Nephron progenitor cell (in vitro differentiated cells): ENCODE results near the gene PDZD2.
A peak's percentile ranks its signal among the peaks of the same experiment; 100 is the strongest.

ENCODE experiments used
- DNase-seq: peaks from one replicate; pipeline ENCODE4 v3.0.0; 2021
- H3K27ac Mint-ChIP-seq: 2 replicates; pipeline ENCODE4 v1.8.0; 2021; ENCODE audit warnings: mild to moderate bottlenecking, moderate library complexity, mixed read lengths
- H3K27me3 Mint-ChIP-seq: 2 replicates; pipeline ENCODE4 v1.8.0; 2021; ENCODE audit warnings: mild to moderate bottlenecking, low read depth, mixed read lengths; ENCODE audit not compliant: poor library complexity
- H3K36me3 Mint-ChIP-seq: 2 replicates; pipeline ENCODE4 v1.8.0; 2021; ENCODE audit warnings: low read depth, mixed read lengths
- H3K4me1 Mint-ChIP-seq: 2 replicates; pipeline ENCODE4 v1.8.0; 2021; ENCODE audit warnings: mixed read lengths
- H3K4me3 Mint-ChIP-seq: 2 replicates; pipeline ENCODE4 v1.8.0; 2021; ENCODE audit warnings: mild to moderate bottlenecking, moderate library complexity, mixed read lengths
- H3K9me3 Mint-ChIP-seq: 2 replicates; pipeline ENCODE4 v1.8.0; 2021; ENCODE audit warnings: mild to moderate bottlenecking, moderate library complexity, mixed read lengths
- CTCF ChIP-seq: fragments of 200-600 bp; sonication (generic); IDR thresholded peaks from 2 replicates; pipeline ENCODE4 v1.5.0; 2021; ENCODE audit warnings: antibody characterized with exemption

The PDZD2 gene

GRCh38 chr5:31692561-31693221 lies 53.8 kb downstream of the PDZD2 start:
- Mint-ChIP-seq H3K4me3 (no peak overlapping the region), H3K9me3 (no peaks in the 10 kb centered on the region), H3K27me3 (peaks cover 14% of the 10 kb centered on the region), H3K36me3 (no peaks in the 10 kb centered on the region), H3K27ac (peak overlapping the region; percentile 19), H3K4me1 (peaks cover 27% of the 10 kb centered on the region)
- TF ChIP-seq CTCF, result no peak
- DNase-seq, result no peak

GRCh38 chr5:31698673-31699072 lies 59.7 kb downstream of the PDZD2 start:
- peaks cover 11% of the 10 kb centered on the region for H3K27me3 Mint-ChIP-seq
- H3K4me3 Mint-ChIP-seq, result no peak overlapping the region
- DNase-seq, result no peak
- peaks cover 51% of the 10 kb centered on the region for H3K4me1 Mint-ChIP-seq
- H3K27ac Mint-ChIP-seq, result peak overlapping the region; percentile 7
- TF ChIP-seq CTCF, result no peak
- H3K36me3 Mint-ChIP-seq, result no peaks in the 10 kb centered on the region
- peaks cover 3% of the 10 kb centered on the region for H3K9me3 Mint-ChIP-seq

- no peak for TF ChIP-seq CTCF
- no peak for DNase-seq
- H3K27ac Mint-ChIP-seq, result peak overlapping the region; percentile 98
- no peak overlapping the region for H3K4me3 Mint-ChIP-seq
- no peaks in the 10 kb centered on the region for H3K36me3 Mint-ChIP-seq
- peaks cover 3% of the 10 kb centered on the region for H3K9me3 Mint-ChIP-seq
- peaks cover 11% of the 10 kb centered on the region for H3K27me3 Mint-ChIP-seq
- H3K4me1 Mint-ChIP-seq, result peaks cover 49% of the 10 kb centered on the region
Measured at GRCh38 chr5:31701642-31702299, 62.8 kb downstream of the PDZD2 start.

- H3K27ac Mint-ChIP-seq, result peak overlapping the region; percentile 98
Measured at GRCh38 chr5:31702712-31703111, 63.8 kb downstream of the PDZD2 start.

GRCh38 chr5:31703757-31704156 lies 64.8 kb downstream of the PDZD2 start:
- H3K27ac Mint-ChIP-seq, result peak overlapping the region; percentile 27
- peaks cover 55% of the 10 kb centered on the region for H3K4me1 Mint-ChIP-seq
- H3K27me3 Mint-ChIP-seq, result peaks cover 3% of the 10 kb centered on the region

More at GRCh38 chr5:31702712-31703111, 63.8 kb downstream of the PDZD2 start:
- Mint-ChIP-seq H3K9me3 (peaks cover 3% of the 10 kb centered on the region), H3K4me1 (peaks cover 49% of the 10 kb centered on the region), H3K36me3 (no peaks in the 10 kb centered on the region), H3K4me3 (peak overlapping the region; percentile 1), H3K27me3 (peaks cover 4% of the 10 kb centered on the region)
- no peak for TF ChIP-seq CTCF
- DNase-seq, result no peak

More at GRCh38 chr5:31703757-31704156, 64.8 kb downstream of the PDZD2 start:
- Mint-ChIP-seq H3K36me3 (no peaks in the 10 kb centered on the region), H3K9me3 (peaks cover 3% of the 10 kb centered on the region), H3K4me3 (no peak overlapping the region)
- DNase-seq, result no peak
- TF ChIP-seq CTCF, result no peak
